ENCODE results near the gene GDF9. TPM values are rescaled to one million over a fixed set of nuclear protein-coding genes. Genes with fewer than 3 reads are reported as not detected.

Gene GDF9
- total RNA-seq, 1 experiment from 2014 or later, result 0.49 TPM

GRCh38 chr5:132812781-132813598 lies 53.3 kb downstream of the GDF9 start, which contains the start of gene SOWAHA:
SOWAHA (plus strand) TSS chr5:132813302; CDS start chr5:132813622, 320 bp downstream.
- ChIA-PET RAD21 (ENCODE audit: low non-redundant PET in 1 of 2, low total read pairs in 2 of 2, uncharacterized antibody in 2 of 2, unreplicated experiment in 2 of 2) (no interaction called here), POLR2A (no interaction called here), CTCF (interaction anchor here (1.0 kb wide), 1 partner anchor 287 kb away, joined by 3 read pairs; no protein-coding TSS in a partner anchor)
- Histone ChIP-seq H3K9me2 (ENCODE audit: insufficient read depth) (no peaks in the 10 kb centered on the region), H3K4me3 (replicated peaks in 1 of 2; ENCODE audit: low read depth in 1 of 2, low read length in 2 of 2) (peak within 1 kb of the TSS; percentile 43 to 62), H3K79me2 (ENCODE audit: insufficient read depth, low read length) (no peaks in the 10 kb centered on the region), H3K27me3 (ENCODE audit: insufficient read depth, low read length) (no peaks in the 10 kb centered on the region), H3K4me2 (ENCODE audit: low read length) (peak within 1 kb of the TSS; percentile 87), H2AFZ (ENCODE audit: low read depth, low read length, poor library complexity, severe bottlenecking) (peak within 1 kb of the TSS; percentile 97), H3K36me3 (ENCODE audit: control insufficient read depth in 1 of 2, insufficient read depth in 2 of 2, low read length in 2 of 2) (no peaks in the 10 kb centered on the region), H3K9ac (ENCODE audit: low read length) (peak within 1 kb of the TSS; percentile 44), H3K27ac (ENCODE audit: low read depth, low read length) (no peak within 1 kb of the TSS), H3K4me1 (ENCODE audit: control insufficient read depth in 1 of 2, insufficient read depth in 2 of 2, low read length in 2 of 2) (peaks cover 0 to 8% of the 10 kb centered on the region in 2 experiments; a peak in 3 of 4 replicates), H3K9me3 (ENCODE audit: control insufficient read depth in 1 of 2, insufficient read depth in 1 of 2, low read depth in 1 of 2, low read length in 2 of 2) (no peaks in the 10 kb centered on the region), H4K20me1 (ENCODE audit: insufficient read depth) (no peaks in the 10 kb centered on the region)
- intact Hi-C loops (cut with micrococcal nuclease), result no loop called here
- BruUV-seq (replicated peaks), result no TSS peak
- DNase-seq (ENCODE audit: low read depth, low spot score) (no peak), ATAC-seq (peak; percentile 70)
- no peak for TF ChIP-seq ELF1 (IDR thresholded peaks at IDR 0.05; ENCODE audit: borderline replicate concordance, low read depth)
- TF ChIP-seq EGR1 (IDR thresholded peaks at IDR 0.05; ENCODE audit: low read depth), result 0 out of 2 replicates have a peak, but pooled peaks have one; percentile 27

GRCh38 chr5:132812123-132812765 lies 54.0 kb downstream of the GDF9 start:
- CTCF ChIA-PET, result interaction anchor here (5.8 kb wide), 1 partner anchor 8 kb away, joined by 69 read pairs; no protein-coding TSS in a partner anchor

More at GRCh38 chr5:132812123-132812765, 54.0 kb downstream of the GDF9 start:
- Histone ChIP-seq H3K9me3 (ENCODE audit: control insufficient read depth in 1 of 2, insufficient read depth in 1 of 2, low read depth in 1 of 2, low read length in 2 of 2) (no peaks in the 10 kb centered on the region), H3K4me3 (replicated peaks in 1 of 2; ENCODE audit: low read depth in 1 of 2, low read length in 2 of 2) (peak overlapping the region; percentile 43 to 62), H3K36me3 (ENCODE audit: control insufficient read depth in 1 of 2, insufficient read depth in 2 of 2, low read length in 2 of 2) (no peaks in the 10 kb centered on the region), H3K9ac (ENCODE audit: low read length) (peak overlapping the region; percentile 44; the same call in 1 of the 2 replicates), H3K4me1 (ENCODE audit: control insufficient read depth in 1 of 2, insufficient read depth in 2 of 2, low read length in 2 of 2) (peaks cover 5 to 12% of the 10 kb centered on the region in 2 experiments), H3K27me3 (ENCODE audit: insufficient read depth, low read length) (no peaks in the 10 kb centered on the region), H2AFZ (ENCODE audit: low read depth, low read length, poor library complexity, severe bottlenecking) (peak overlapping the region; percentile 97), H3K79me2 (ENCODE audit: insufficient read depth, low read length) (no peaks in the 10 kb centered on the region), H3K4me2 (ENCODE audit: low read length) (peak overlapping the region; percentile 87), H3K9me2 (ENCODE audit: insufficient read depth) (no peaks in the 10 kb centered on the region), H4K20me1 (ENCODE audit: insufficient read depth) (no peaks in the 10 kb centered on the region), H3K27ac (ENCODE audit: low read depth, low read length) (no peak overlapping the region)
- RAD21 ChIA-PET (ENCODE audit: low non-redundant PET in 1 of 2, low total read pairs in 2 of 2, uncharacterized antibody in 2 of 2, unreplicated experiment in 2 of 2), result no interaction called here
- no peak for TF ChIP-seq POLR2A (IDR thresholded peaks at IDR 0.05; ENCODE audit: borderline replicate concordance, extremely low read depth, insufficient read depth, insufficient read length)
- no peak for TF ChIP-seq JUND (IDR thresholded peaks at IDR 0.05)
- TF ChIP-seq ATF3 (IDR thresholded peaks at IDR 0.05), result no peak
- no peak for TF ChIP-seq EGR1 (IDR thresholded peaks at IDR 0.05; ENCODE audit: low read depth)
- TF ChIP-seq RAD21 (IDR thresholded peaks at IDR 0.05; ENCODE audit: low read depth), result no peak
- POLR2A ChIA-PET, result no interaction called here
- no TSS peak for BruUV-seq (replicated peaks)
- no peak for ATAC-seq
- intact Hi-C loops (cut with micrococcal nuclease), result no loop called here
- no peak for DNase-seq (ENCODE audit: low read depth, low spot score)

Other genes with a start within 250 kb of the GDF9 start
- gene IL13, start 208.3 kb downstream of the GDF9 start, total RNA-seq (2021; ENCODE audit: unreplicated experiment), result not detected
- gene IL4, start 192.5 kb downstream of the GDF9 start, total RNA-seq (2021; ENCODE audit: unreplicated experiment), result not detected
- 12.7 TPM for gene KIF3A, start 128.9 kb downstream of the GDF9 start, total RNA-seq (2021; ENCODE audit: unreplicated experiment)
- 1.4 TPM for gene CCNI2, start 119.0 kb downstream of the GDF9 start, total RNA-seq (2021; ENCODE audit: unreplicated experiment)
- gene SEPTIN8, start 89.2 kb downstream of the GDF9 start, total RNA-seq (2021; ENCODE audit: unreplicated experiment), result 34.6 TPM
- gene SOWAHA, start 53.2 kb downstream of the GDF9 start, total RNA-seq (2021; ENCODE audit: unreplicated experiment), result 0.39 TPM
- 9.5 TPM for gene SHROOM1, start 35.8 kb downstream of the GDF9 start, total RNA-seq (2021; ENCODE audit: unreplicated experiment)
- gene UQCRQ, start 173 bp upstream of the GDF9 start, total RNA-seq (2021; ENCODE audit: unreplicated experiment), result 528 TPM
- 1.2 TPM for gene LEAP2, start 7.2 kb upstream of the GDF9 start, total RNA-seq (2021; ENCODE audit: unreplicated experiment)
- 38.6 TPM for gene AFF4, start 97.2 kb upstream of the GDF9 start, total RNA-seq (2021; ENCODE audit: unreplicated experiment)
- gene ZCCHC10, start 160.1 kb upstream of the GDF9 start, total RNA-seq (2021; ENCODE audit: unreplicated experiment), result 19.2 TPM
- gene HSPA4, start 185.5 kb upstream of the GDF9 start, total RNA-seq (2021; ENCODE audit: unreplicated experiment), result 212 TPM

Measured in HCT116 (cell line).